CD4-positive, alpha-beta T cell treated with Interleukin-1 beta for 1 hour (primary cell): ENCODE data around the gene NR0B1.

ENCODE experiments used
- DNase-seq, 2 donors: peaks; one replicate each; pipeline ENCODE4 v3.0.0-alpha.2; 2020 to 2022

NR0B1 gene

GRCh38 chrX:30270639-30271038 lies 38.6 kb downstream of the NR0B1 start:
- no peak for DNase-seq

DNA sequence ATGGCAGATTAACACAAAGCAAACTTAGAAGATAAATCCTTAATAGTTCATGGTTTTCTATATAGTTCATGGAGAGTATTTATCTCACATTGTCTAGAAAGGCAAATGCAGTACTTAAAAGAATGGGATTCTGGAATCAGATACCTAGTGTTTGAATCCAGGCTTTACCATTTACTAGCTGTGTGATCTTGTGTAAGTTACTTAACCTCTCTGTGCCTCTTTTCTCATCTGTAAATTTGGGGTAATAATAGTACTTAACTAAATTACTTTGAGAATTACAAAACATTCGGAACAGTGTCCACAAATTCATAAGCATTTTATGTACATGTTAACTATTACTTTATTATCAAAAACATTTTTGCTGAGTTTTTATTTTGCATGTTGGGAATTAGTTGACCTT lies 46.4 kb downstream of the NR0B1 start:
- DNase-seq = no peak

- no peak for DNase-seq
These were observed 48.2 kb downstream of the NR0B1 start for GRCh38 chrX:30261012-30261411.

GRCh38 chrX:30259927-30260326 lies 49.3 kb downstream of the NR0B1 start:
- no peak for DNase-seq
